ENCODE data around the gene BABAM1. TPM values are rescaled to one million over a fixed set of nuclear protein-coding genes. Genes with fewer than 3 reads are reported as not detected.

BABAM1 gene
- total RNA-seq, 4 donors from 2014 or later: 86.3 to 120 (median 99.4) TPM

DNA sequence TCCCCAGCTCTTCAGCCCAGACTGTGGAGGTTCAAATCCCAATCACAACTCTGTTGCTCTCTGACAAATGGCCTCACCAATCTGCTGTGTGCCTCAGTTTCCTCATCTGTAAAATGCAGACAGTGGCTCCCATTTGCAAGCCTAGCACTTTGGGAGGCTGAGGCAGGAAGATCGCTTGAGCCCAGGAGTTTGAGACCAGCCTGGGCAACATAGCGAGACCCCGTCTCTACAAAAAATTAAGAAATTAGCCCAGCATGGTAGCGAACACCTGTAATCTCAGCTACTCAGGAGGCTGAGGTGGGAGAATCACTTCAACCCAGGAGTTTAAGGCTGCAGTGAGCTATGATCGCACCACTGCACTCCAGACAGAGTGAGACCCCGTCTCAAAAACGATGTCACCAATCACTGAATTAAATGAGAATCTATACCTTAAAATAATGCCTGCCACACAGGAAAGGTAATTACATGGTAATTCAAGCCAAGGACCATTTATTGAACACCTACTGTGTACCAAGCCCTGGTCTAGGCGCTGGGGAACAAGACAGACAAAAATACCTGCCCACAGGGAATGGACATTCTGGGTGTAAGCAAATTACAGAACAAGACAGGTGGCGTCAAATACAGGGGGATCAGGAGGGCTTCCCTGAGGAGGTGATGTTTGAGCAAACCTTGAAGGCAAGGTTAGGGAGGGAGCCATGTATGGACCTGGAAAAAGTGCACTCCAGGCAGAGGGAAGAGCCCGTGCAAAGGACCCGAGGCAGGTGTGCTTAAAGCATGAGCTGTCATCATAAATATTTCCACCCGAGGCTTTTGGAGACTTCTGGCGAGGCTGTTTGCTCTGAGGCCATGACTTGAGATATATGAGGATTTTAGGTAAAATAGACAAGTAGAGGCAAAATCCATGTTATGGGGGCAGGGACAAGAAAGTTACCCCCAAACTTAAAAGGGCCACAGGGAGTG lies 29.2 kb upstream of the BABAM1 start:
- intact Hi-C loops (cut with DNase I; ENCODE audit: low total_unique reads) (loop anchor here (5.0 kb wide), 1 partner anchor 171 kb away; no protein-coding TSS in a partner anchor), in situ Hi-C loops (cut with MboI; ENCODE audit: low sequenced_read_pairs in 4 of 4) (no loop called here)
- H3K9me3 ChIP-seq: no peaks in the 10 kb centered on the region
- H3K27ac ChIP-seq: no peak overlapping the region
- no peaks in the 10 kb centered on the region for H3K27me3 ChIP-seq
- no peak for DNase-seq
- H3K4me1 ChIP-seq: peaks cover 26 to 41% of the 10 kb centered on the region in 2 donors
- ATAC-seq: no peak
- no peak overlapping the region for H3K4me3 ChIP-seq
- peaks cover 0 to 11% of the 10 kb centered on the region in 2 donors for H3K36me3 ChIP-seq
- TF ChIP-seq, protein P1, sequence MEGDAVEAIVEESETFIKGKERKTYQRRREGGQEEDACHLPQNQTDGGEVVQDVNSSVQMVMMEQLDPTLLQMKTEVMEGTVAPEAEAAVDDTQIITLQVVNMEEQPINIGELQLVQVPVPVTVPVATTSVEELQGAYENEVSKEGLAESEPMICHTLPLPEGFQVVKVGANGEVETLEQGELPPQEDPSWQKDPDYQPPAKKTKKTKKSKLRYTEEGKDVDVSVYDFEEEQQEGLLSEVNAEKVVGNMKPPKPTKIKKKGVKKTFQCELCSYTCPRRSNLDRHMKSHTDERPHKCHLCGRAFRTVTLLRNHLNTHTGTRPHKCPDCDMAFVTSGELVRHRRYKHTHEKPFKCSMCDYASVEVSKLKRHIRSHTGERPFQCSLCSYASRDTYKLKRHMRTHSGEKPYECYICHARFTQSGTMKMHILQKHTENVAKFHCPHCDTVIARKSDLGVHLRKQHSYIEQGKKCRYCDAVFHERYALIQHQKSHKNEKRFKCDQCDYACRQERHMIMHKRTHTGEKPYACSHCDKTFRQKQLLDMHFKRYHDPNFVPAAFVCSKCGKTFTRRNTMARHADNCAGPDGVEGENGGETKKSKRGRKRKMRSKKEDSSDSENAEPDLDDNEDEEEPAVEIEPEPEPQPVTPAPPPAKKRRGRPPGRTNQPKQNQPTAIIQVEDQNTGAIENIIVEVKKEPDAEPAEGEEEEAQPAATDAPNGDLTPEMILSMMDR (IDR thresholded peaks at IDR 0.05 in 4 of 5, conservative IDR thresholded peaks at IDR 0.05 in 1 of 5): no peak
- TF ChIP-seq POLR2A (IDR thresholded peaks at IDR 0.05): no peak

DNA sequence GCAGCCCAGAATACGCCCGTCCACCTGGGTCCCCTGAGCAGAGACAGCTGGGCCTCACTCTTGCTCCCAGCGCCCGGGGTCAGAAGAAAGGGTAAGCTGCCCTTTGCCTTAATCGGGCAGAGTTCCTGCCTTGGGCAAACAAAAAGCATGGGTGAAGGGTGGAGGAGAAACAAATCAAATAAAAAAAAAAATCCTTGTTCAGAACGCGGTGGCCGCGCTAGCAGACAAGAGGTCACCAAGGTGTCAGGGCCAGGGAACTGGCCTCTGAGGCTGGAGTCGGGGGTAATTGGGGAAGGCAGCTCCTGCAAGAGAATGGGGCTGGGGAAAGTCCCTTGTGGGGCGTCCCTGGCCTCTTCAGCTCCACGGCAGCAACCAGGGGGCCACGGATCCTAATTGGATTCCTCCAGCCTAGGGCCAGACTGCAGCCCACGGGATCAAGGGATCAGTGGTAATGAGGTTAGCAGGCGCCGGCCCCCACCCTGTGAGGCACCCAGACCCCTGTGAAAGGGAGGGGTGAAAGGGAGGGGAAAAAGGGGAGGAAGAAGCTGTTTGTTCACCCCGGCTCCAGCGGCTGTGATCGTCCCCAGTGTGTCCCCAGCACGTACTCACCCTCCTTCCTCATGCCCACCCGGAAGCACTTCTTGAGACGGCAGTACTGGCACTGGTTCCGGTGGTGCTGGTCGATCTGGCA lies 27.0 kb upstream of the BABAM1 start:
- H3K4me1 ChIP-seq: peaks cover 28 to 44% of the 10 kb centered on the region in 2 donors
- intact Hi-C loops (cut with DNase I; ENCODE audit: low total_unique reads): no loop called here
- ATAC-seq: no peak
- no peaks in the 10 kb centered on the region for H3K9me3 ChIP-seq
- no peak for DNase-seq
- no peak overlapping the region for H3K4me3 ChIP-seq
- peak overlapping the region in 2 of 4 donors; percentile 89 to 91 for H3K27ac ChIP-seq
- no peaks in the 10 kb centered on the region for H3K27me3 ChIP-seq
- TF ChIP-seq, protein P1 (IDR thresholded peaks at IDR 0.05 in 4 of 5, conservative IDR thresholded peaks at IDR 0.05 in 1 of 5): no peak
- no peak for TF ChIP-seq POLR2A (IDR thresholded peaks at IDR 0.05)
- peaks cover 0 to 10% of the 10 kb centered on the region in 2 donors for H3K36me3 ChIP-seq
- in situ Hi-C loops (cut with MboI; ENCODE audit: low sequenced_read_pairs in 4 of 4): no loop called here

DNA sequence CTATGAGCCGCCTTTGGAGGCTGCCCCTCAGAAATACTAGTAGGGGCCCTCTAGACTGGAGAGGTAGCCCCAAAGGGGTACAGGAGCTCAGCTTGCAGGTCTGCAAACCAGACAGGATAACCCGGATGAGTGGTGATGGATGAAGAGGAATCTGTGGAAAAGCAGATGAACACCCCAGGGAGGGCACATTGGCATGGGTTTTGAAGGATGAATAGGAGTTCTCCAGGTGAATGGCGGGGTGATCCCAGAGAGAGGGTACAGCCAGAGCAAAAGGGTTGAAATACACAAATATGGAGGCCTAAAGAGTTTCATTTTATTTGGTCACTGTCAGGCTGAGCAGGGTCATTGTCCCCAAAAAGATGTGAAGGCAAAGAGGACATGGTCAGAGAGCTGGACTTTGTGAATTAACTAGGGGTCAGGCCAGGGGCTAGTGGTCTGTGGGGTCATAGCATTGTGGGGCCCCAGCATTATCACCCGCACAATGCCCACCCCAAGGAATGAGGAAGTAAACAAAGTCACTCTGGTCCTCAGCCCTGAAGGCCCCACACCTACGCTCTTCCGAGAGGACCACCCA lies 26.3 kb upstream of the BABAM1 start:
- no peaks in the 10 kb centered on the region for H3K9me3 ChIP-seq
- H3K36me3 ChIP-seq: peaks cover 0 to 10% of the 10 kb centered on the region in 2 donors
- DNase-seq (no peak), ATAC-seq (no peak)
- H3K27me3 ChIP-seq: no peaks in the 10 kb centered on the region
- TF ChIP-seq, protein P1 (IDR thresholded peaks at IDR 0.05 in 4 of 5, conservative IDR thresholded peaks at IDR 0.05 in 1 of 5): no peak
- no peak for TF ChIP-seq POLR2A (IDR thresholded peaks at IDR 0.05)
- in situ Hi-C loops (cut with MboI; ENCODE audit: low sequenced_read_pairs in 4 of 4) (no loop called here), intact Hi-C loops (cut with DNase I; ENCODE audit: low total_unique reads) (no loop called here)
- H3K4me1 ChIP-seq: peaks cover 28 to 43% of the 10 kb centered on the region in 2 donors
- peak overlapping the region; percentile 85 to 91 (median 90) for H3K27ac ChIP-seq
- no peak overlapping the region for H3K4me3 ChIP-seq

DNA sequence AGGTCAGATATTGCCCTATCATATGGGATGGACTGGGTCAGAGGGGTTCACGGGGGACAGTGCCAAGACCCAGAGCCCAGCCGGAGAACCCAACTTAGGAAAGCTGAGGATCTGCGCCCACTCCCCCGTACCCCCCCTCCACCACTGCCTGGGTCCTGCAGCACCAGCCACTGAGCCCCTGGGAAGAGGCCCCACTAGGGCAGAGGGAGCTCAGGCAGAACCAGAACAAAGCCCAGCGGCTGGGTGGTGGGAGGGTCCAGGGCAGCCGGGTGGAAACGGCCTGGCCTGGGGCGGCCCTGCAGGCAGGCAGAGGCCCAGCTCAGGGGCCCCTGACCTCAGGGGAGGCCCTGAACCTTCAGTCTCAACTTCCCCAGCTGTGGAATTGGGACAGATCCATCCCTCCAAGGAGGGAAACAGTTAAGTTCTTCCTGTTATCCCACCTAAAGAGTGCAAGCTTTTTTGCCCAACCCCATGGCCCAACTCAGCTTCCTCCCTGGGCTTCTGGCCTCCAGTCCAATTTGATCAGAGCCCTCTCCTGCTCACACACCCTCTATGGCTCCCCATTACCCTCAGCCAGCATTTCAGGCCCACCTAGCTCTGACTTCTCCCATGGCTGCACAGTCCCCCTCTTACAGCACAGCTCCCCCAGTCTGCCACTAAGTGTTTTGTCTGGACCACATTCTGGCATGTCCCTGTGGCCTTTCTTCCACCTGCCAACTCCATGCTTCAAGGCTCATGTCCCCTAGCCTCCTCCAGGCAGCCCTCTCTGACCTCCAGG lies 24.6 kb upstream of the BABAM1 start:
- Histone ChIP-seq H3K9me3 (no peaks in the 10 kb centered on the region), H3K4me1 (peaks cover 28 to 39% of the 10 kb centered on the region in 2 donors), H3K36me3 (peaks cover 0 to 10% of the 10 kb centered on the region in 2 donors), H3K27me3 (no peaks in the 10 kb centered on the region), H3K4me3 (peak overlapping the region in 1 of 4 donors; percentile 63), H3K27ac (peak overlapping the region; percentile 85 to 91 (median 90))
- DNase-seq (no peak), ATAC-seq (no peak)
- intact Hi-C loops (cut with DNase I; ENCODE audit: low total_unique reads): no loop called here
- TF ChIP-seq, protein P1 (IDR thresholded peaks at IDR 0.05 in 4 of 5, conservative IDR thresholded peaks at IDR 0.05 in 1 of 5): no peak
- TF ChIP-seq POLR2A (IDR thresholded peaks at IDR 0.05): no peak
- in situ Hi-C loops (cut with MboI; ENCODE audit: low sequenced_read_pairs in 4 of 4): no loop called here

All from gastrocnemius medialis (tissue), 4 donors.